Right atrium auricular region (tissue), 2 donors: ENCODE measurements around the gene CCL22. TPM values are rescaled to one million over a fixed set of nuclear protein-coding genes. Genes with fewer than 3 reads are reported as not detected.

Experiments
- DNase-seq: peaks from one replicate; pipeline ENCODE4 v3.0.0-alpha.2; 2019; ENCODE audit warnings: low spot score
- H3K27ac ChIP-seq, 2 donors: fragments of 200-600 bp; sonication (generic); 1 replicate in 1 of 2; 2 replicates in 1 of 2; pipeline ENCODE4 v1.5.1; 2016 to 2019
- H3K27me3 ChIP-seq, 2 donors: fragments of 200-600 bp; sonication (generic); one replicate each; pipeline versions ENCODE4 v1.5.1 to v1.6.0; 2017 to 2019
- H3K36me3 ChIP-seq: fragments of 200-600 bp; sonication (generic); one replicate; pipeline ENCODE4 v1.5.1; 2016
- H3K4me1 ChIP-seq, 2 donors: fragments of 200-600 bp; sonication (generic); one replicate each; pipeline versions ENCODE4 v1.5.1 to v1.6.0; 2017 to 2019
- H3K4me3 ChIP-seq, 2 donors: fragments of 200-600 bp; sonication (generic); 1 replicate in 1 of 2; 2 replicates in 1 of 2; pipeline ENCODE4 v1.5.1; 2017 to 2019; ENCODE audit warnings: mild to moderate bottlenecking in 1 of 2, moderate library complexity in 1 of 2
- H3K9me3 ChIP-seq, 2 donors: fragments of 200-600 bp; sonication (generic); one replicate each; pipeline ENCODE4 v1.5.1; 2019
- total RNA-seq, 2 donors: library from RNA; depleted of rRNA; stranded (reverse); fragments of >200 nt; gene quantifications; one replicate each; pipeline ENCODE4 v1.1.0, GENCODE V29; 2016
- TF ChIP-seq, protein P1 (sequence below), 2 donors: fragments of 200-600 bp; sonication (generic); IDR thresholded peaks; one replicate each; pipeline ENCODE4 v1.5.1; 2019; ENCODE audit warnings: antibody characterized with exemption in 2 of 2

The CCL22 gene
- total RNA-seq, 2 donors from 2014 or later, result 0.08 TPM; not detected in 1

DNA sequence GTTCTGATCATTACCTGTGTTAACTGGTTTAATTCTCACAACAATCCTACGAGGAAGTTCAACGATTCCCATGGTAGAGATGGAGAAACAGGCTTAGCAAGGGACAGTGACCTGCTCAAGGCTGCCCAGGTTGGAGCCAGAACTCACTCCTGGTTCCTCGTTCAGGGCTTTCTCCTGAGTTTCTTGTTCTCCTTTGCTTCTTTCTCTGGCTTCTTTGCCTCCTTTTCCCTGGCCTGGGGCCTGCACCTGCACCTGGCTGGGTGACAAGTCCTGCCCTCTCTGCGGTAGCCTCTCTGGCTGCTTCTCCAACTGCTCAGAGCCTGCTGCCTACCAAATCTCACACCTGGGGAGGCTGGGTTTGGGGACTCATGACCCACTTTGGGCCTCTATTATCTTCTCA, 2.8 kb downstream of the CCL22 start:
- Histone ChIP-seq H3K27me3 (no peaks in the 10 kb centered on the region), H3K27ac (no peak overlapping the region), H3K4me3 (no peak overlapping the region), H3K4me1 (peaks cover 0 to 4% of the 10 kb centered on the region in 2 donors), H3K36me3 (no peaks in the 10 kb centered on the region), H3K9me3 (no peaks in the 10 kb centered on the region)
- TF ChIP-seq, protein P1, sequence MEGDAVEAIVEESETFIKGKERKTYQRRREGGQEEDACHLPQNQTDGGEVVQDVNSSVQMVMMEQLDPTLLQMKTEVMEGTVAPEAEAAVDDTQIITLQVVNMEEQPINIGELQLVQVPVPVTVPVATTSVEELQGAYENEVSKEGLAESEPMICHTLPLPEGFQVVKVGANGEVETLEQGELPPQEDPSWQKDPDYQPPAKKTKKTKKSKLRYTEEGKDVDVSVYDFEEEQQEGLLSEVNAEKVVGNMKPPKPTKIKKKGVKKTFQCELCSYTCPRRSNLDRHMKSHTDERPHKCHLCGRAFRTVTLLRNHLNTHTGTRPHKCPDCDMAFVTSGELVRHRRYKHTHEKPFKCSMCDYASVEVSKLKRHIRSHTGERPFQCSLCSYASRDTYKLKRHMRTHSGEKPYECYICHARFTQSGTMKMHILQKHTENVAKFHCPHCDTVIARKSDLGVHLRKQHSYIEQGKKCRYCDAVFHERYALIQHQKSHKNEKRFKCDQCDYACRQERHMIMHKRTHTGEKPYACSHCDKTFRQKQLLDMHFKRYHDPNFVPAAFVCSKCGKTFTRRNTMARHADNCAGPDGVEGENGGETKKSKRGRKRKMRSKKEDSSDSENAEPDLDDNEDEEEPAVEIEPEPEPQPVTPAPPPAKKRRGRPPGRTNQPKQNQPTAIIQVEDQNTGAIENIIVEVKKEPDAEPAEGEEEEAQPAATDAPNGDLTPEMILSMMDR (IDR thresholded peaks at IDR 0.05), result no peak
- DNase-seq, result no peak

DNA sequence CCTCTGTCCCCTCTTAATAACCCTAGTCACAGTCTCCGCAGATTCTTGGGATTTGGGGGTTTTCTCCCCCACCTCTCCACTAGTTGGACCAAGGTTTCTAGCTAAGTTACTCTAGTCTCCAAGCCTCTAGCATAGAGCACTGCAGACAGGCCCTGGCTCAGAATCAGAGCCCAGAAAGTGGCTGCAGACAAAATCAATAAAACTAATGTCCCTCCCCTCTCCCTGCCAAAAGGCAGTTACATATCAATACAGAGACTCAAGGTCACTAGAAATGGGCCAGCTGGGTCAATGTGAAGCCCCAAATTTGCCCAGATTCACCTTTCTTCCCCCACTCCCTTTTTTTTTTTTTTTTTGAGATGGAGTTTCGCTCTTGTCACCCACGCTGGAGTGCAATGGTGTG, 5.6 kb downstream of the CCL22 start:
- no peak overlapping the region for H3K4me3 ChIP-seq
- TF ChIP-seq, protein P1 (IDR thresholded peaks at IDR 0.05), result no peak
- H3K9me3 ChIP-seq, result no peaks in the 10 kb centered on the region
- no peaks in the 10 kb centered on the region for H3K27me3 ChIP-seq
- peaks cover 0 to 10% of the 10 kb centered on the region in 2 donors for H3K4me1 ChIP-seq
- DNase-seq, result no peak
- no peaks in the 10 kb centered on the region for H3K36me3 ChIP-seq
- no peak overlapping the region for H3K27ac ChIP-seq

DNA sequence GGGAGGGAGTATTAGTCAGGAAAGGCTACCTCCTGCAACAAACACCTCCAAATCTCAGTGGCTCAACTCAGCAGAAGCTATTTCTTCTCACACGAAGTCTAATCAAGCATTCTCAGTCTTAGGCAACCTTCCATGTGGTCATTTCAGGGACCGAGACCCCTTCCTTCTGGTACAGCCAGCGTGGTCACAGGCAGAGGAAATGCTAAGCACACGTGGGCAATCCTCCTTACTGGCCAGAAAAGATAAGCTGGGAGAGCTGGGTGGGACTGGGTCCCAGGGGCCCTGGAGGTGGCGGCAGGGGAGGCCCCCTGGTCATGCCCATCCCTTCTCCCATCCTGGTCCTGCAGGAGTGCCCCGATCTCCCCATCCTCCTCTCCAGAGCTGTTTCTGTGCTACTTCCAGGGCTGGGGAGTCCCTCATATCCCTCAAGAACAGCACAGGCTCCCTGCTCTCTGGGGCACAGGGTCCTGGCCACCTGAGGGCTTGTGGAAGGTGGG, 8.0 kb downstream of the CCL22 start:
- Histone ChIP-seq H3K27me3 (no peaks in the 10 kb centered on the region), H3K4me3 (no peak overlapping the region), H3K27ac (no peak overlapping the region), H3K9me3 (no peaks in the 10 kb centered on the region), H3K36me3 (no peaks in the 10 kb centered on the region), H3K4me1 (peaks cover 0 to 13% of the 10 kb centered on the region in 2 donors)
- no peak for DNase-seq
- TF ChIP-seq, protein P1 (IDR thresholded peaks at IDR 0.05), result no peak

DNA sequence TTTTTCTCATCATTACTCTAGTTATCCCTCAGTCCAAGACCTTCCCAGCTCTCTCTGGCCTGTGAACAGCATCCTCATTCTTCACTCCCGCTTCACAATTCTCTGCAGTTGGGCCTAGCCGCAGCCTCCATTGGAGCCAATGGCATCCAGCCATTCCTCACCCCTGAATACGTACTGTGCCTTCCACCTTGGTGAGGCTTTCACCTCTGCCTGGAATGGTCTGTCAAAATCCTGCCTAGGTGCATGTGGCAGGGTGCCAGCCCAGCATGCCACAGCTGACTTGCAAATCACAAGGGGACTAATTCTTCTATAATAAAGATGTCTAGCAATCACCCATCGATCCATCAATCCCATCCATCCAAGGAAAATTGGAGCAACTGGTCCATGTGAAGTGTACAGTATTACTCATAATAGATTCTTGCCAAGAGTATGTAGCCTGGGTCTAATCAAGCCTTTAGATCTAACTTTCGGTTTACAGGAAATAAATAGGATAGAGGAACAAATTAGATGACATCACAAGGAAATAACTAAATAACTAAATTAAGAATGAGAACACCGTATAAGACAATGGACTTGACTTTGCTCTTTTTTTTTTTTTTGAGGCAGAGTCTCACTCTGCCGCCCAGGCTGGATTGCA, 8.7 kb downstream of the CCL22 start:
- no peak for DNase-seq
- TF ChIP-seq, protein P1 (IDR thresholded peaks at IDR 0.05), result no peak

DNA sequence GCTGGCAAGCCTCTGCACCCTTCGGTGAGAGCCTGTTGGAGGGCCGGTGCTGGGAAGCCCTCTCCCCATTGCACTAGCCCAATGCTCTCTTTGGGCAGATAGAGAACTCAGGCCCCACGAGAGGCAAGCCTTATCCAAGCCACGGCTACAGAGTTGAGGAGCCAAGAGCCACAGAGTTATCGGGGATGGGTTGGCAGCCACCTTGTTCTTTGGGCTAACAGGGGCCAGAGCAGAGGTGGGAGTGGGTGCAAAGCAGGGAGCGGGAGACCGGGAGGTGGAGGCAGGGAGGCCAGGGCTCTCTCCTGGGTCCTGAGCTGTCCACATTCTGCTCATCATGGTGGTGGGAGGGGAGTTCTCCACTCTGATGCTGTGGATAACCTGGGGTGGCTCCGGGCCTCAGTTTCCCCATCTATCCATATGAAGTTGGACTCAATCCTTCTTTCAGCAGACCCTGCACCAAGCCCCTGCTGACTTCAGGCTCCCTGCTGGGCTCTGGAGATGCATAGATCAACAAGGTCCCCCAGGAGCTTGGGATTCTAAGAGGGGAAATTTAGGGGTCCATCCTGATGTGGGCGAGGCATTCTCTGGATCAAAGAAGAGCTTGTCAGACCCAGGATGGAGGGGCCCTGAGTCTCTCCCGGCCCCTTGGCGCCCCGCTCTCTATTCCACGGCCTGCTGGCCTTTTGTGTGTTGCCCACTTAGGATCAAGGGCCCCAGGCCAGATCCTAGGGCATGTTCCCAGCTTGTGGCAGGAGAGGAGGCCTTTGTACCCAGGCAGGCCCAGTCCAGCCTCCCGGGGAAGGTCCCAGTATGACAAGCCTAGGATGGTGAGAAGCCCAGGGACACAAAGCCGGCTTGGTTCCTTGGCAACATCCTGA, 13.2 kb downstream of the CCL22 start:
- H3K27me3 ChIP-seq, result no peaks in the 10 kb centered on the region
- peak overlapping the region; percentile 85 to 86 for H3K27ac ChIP-seq
- H3K36me3 ChIP-seq, result no peaks in the 10 kb centered on the region
- no peaks in the 10 kb centered on the region for H3K9me3 ChIP-seq
- DNase-seq, result no peak
- peak overlapping the region in 1 of 2 donors; percentile 59 for H3K4me3 ChIP-seq
- TF ChIP-seq, protein P1 (IDR thresholded peaks at IDR 0.05), result no peak
- H3K4me1 ChIP-seq, result peaks cover 0 to 20% of the 10 kb centered on the region in 2 donors

More for the DNA sequence above, 8.7 kb downstream of the CCL22 start:
- Histone ChIP-seq H3K9me3 (no peaks in the 10 kb centered on the region), H3K27me3 (no peaks in the 10 kb centered on the region), H3K27ac (no peak overlapping the region), H3K4me1 (peaks cover 0 to 19% of the 10 kb centered on the region in 2 donors), H3K36me3 (no peaks in the 10 kb centered on the region), H3K4me3 (no peak overlapping the region)
